GM23248 (cell line): ENCODE measurements around the gene OR5H6. TPM values are rescaled to one million over a fixed set of nuclear protein-coding genes. Genes with fewer than 3 reads are reported as not detected.

Experiments used
- DNase-seq: peaks from one replicate; pipeline ENCODE4 v3.0.0-alpha.2; 2015
- H2AFZ ChIP-seq: fragments of 200-600 bp; sonication (generic); 2 replicates; pipeline ENCODE4 v1.6.1; 2016; ENCODE audit warnings: antibody characterized with exemption
- H3F3A ChIP-seq: fragments of 200-600 bp; sonication (generic); 2 replicates; pipeline ENCODE4 v1.6.1; 2016; ENCODE audit warnings: mild to moderate bottlenecking, antibody characterized with exemption, mixed run types; ENCODE audit not compliant: insufficient read depth
- H3K27ac ChIP-seq: fragments of 200-600 bp; sonication (generic); 2 replicates; pipeline ENCODE4 v1.5.1; 2016; ENCODE audit warnings: mild to moderate bottlenecking
- H3K27me3 ChIP-seq: fragments of 200-600 bp; sonication (generic); replicated peaks from 2 replicates; pipeline ENCODE4 v1.6.1; 2016; ENCODE audit warnings: mild to moderate bottlenecking; ENCODE audit not compliant: insufficient read depth
- H3K36me3 ChIP-seq: fragments of 200-600 bp; sonication (generic); 2 replicates; pipeline ENCODE4 v1.6.1; 2016; ENCODE audit warnings: low read depth, mild to moderate bottlenecking
- H3K4me1 ChIP-seq: fragments of 200-600 bp; sonication (generic); 2 replicates; pipeline ENCODE4 v1.6.1; 2016; ENCODE audit warnings: mild to moderate bottlenecking; ENCODE audit not compliant: insufficient read depth
- H3K4me2 ChIP-seq: fragments of 200-600 bp; sonication (generic); one replicate; pipeline ENCODE4 v1.6.1; 2016; ENCODE audit warnings: mild to moderate bottlenecking; ENCODE audit not compliant: unreplicated experiment
- H3K4me3 ChIP-seq: fragments of 200-600 bp; sonication (generic); 2 replicates; pipeline ENCODE4 v1.5.1; 2016; ENCODE audit warnings: mild to moderate bottlenecking
- H3K79me2 ChIP-seq: fragments of 200-600 bp; sonication (generic); 2 replicates; pipeline ENCODE4 v1.6.1; 2016; ENCODE audit warnings: mild to moderate bottlenecking; ENCODE audit not compliant: insufficient read depth
- H3K9ac ChIP-seq: fragments of 200-600 bp; sonication (generic); 2 replicates; pipeline ENCODE4 v1.6.1; 2016; ENCODE audit warnings: mild to moderate bottlenecking
- H3K9me2 ChIP-seq: fragments of 200-600 bp; sonication (generic); 2 replicates; pipeline ENCODE4 v1.6.1; 2016; ENCODE audit warnings: mixed run types, mild to moderate bottlenecking, moderate library complexity; ENCODE audit not compliant: insufficient read depth
- H3K9me3 ChIP-seq: fragments of 200-600 bp; sonication (generic); one replicate; pipeline ENCODE4 v1.6.1; 2017; ENCODE audit warnings: low read depth
- H4K20me1 ChIP-seq: fragments of 200-600 bp; sonication (generic); 2 replicates; pipeline ENCODE4 v1.6.0; 2016; ENCODE audit not compliant: insufficient read depth
- EZH2 ChIP-seq: fragments of 200-600 bp; sonication (generic); IDR thresholded peaks from 2 replicates; pipeline ENCODE4 v1.6.1; 2018; ENCODE audit warnings: antibody characterized with exemption, mild to moderate bottlenecking; ENCODE audit not compliant: insufficient read depth, poor library complexity, severe bottlenecking
- EZH2phosphoT487 ChIP-seq: fragments of 200-600 bp; sonication (generic); IDR thresholded peaks from 2 replicates; pipeline ENCODE4 v1.6.1; 2018; ENCODE audit warnings: antibody characterized with exemption, moderate library complexity, mild to moderate bottlenecking, low read depth; ENCODE audit not compliant: insufficient read depth
- WGBS, 2 experiments: methylation state at CpG; one replicate each; pipeline ENCODE4 v1.1.6; 2015 to 2017; ENCODE audit warnings: low lambda C conversion rate in 2 of 2, low coverage in 1 of 2; ENCODE audit errors: missing lambda C conversion rate in 2 of 2; 5-methylcytosine and 5-hydroxymethylcytosine counted together
- in situ Hi-C: fragments of 300-500 bp; cut with MboI; formaldehyde crosslinking; loops from 2 replicates; pipeline ENCODE4 v1.15.0; 2020
- polyA plus RNA-seq: library from polyadenylated mRNA; unstranded; fragments of >200 nt; fragmentation: Nextera tagmentation; extraction: Ambion mirVana; gene quantifications from 2 replicates; pipeline ENCODE4 v1.2.1, GENCODE V29; 2016
- total RNA-seq: library from RNA; depleted of rRNA; stranded (reverse); fragments of >200 nt; shearing (Covaris generic); gene quantifications from 2 replicates; pipeline ENCODE4 v1.2.3, GENCODE V29; 2014; rRNA removed

OR5H6 gene
- not detected in 2 replicates for total RNA-seq
- polyA plus RNA-seq, result not detected in 2 replicates

DNA sequence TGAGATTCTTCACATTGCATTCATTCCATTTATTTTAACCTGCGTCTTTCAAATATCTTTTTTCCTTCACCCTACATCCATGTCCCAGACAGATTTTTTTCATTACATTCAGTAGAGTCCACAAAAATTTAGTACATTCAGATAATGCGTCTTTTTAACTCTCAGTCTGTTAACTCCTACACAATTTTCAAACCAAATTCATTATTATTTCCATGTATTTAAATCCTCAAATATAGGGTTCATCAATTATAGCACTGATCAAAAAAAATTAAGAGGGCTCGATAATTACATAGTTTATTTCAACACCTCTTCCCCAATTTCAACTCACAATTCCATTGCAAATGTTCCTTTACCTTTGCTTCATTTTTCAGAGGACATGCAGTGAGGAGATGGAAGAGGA lies at the start of gene OR5H6:
OR5H6 (plus strand) TSS at position 301 of the 400 bp plus-strand sequence; CDS start at position 390, 89 bp downstream.
- Histone ChIP-seq H3K9me2 (no peaks in the 10 kb centered on the region), H3K36me3 (no peaks in the 10 kb centered on the region), H3K27ac (no peak within 1 kb of the TSS), H3K9me3 (no peaks in the 10 kb centered on the region), H3K4me3 (no peak within 1 kb of the TSS), H4K20me1 (no peaks in the 10 kb centered on the region), H2AFZ (no peak within 1 kb of the TSS), H3K4me1 (no peaks in the 10 kb centered on the region), H3K27me3 (no peaks in the 10 kb centered on the region), H3K79me2 (no peaks in the 10 kb centered on the region), H3K9ac (no peak within 1 kb of the TSS), H3K4me2 (no peak within 1 kb of the TSS), H3F3A (no peaks in the 10 kb centered on the region)
- no peak for TF ChIP-seq EZH2phosphoT487
- no peak for TF ChIP-seq EZH2
- in situ Hi-C loops, result no loop called here
- DNase-seq, result no peak
- WGBS, 2 experiments, result 16 to 19% methylated on average over 3 of the region's 3 CpGs

DNA sequence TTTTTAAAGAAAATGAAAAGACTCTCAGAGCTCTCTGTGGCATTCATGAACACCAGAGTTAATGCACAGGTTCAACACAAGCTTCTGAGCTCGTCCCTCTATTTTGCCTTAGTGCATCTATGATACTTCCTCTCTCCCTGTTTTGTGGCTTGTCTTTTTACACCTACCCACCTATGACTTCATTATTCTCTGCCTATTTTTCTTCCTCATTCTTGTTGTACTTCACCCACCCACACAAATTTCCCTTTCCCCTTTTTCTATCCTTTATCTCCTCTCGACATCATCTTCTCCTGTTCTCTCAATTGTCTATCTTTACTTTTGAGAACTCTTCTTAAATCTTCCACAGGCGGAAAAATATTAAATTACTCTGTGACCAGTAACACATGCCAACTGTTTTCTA lies 49.0 kb upstream of the OR5H6 start:
- no peak for TF ChIP-seq EZH2
- no peak for TF ChIP-seq EZH2phosphoT487
- H2AFZ ChIP-seq, result no peak overlapping the region
- H3K36me3 ChIP-seq, result no peaks in the 10 kb centered on the region
- H3K9ac ChIP-seq, result no peak overlapping the region
- H3K4me3 ChIP-seq, result no peak overlapping the region
- DNase-seq, result no peak
- H3K27ac ChIP-seq, result no peak overlapping the region
- H4K20me1 ChIP-seq, result no peaks in the 10 kb centered on the region
- no peaks in the 10 kb centered on the region for H3K27me3 ChIP-seq
- no peaks in the 10 kb centered on the region for H3F3A ChIP-seq
- in situ Hi-C loops, result no loop called here
- H3K9me2 ChIP-seq, result no peaks in the 10 kb centered on the region
- WGBS, 2 experiments, result 16 to 22% methylated on average over 3 of the region's 3 CpGs
- no peaks in the 10 kb centered on the region for H3K4me1 ChIP-seq
- H3K79me2 ChIP-seq, result no peaks in the 10 kb centered on the region
- H3K9me3 ChIP-seq, result no peaks in the 10 kb centered on the region
- no peak overlapping the region for H3K4me2 ChIP-seq

- no peak overlapping the region for H3K27ac ChIP-seq
- no peaks in the 10 kb centered on the region for H3K27me3 ChIP-seq
- no peak overlapping the region for H3K9ac ChIP-seq
- no peaks in the 10 kb centered on the region for H3K4me1 ChIP-seq
- TF ChIP-seq EZH2phosphoT487 (no peak), EZH2 (no peak)
- no peak overlapping the region for H2AFZ ChIP-seq
- 7 to 13% methylated on average over 5 to 6 of the region's 6 CpGs for WGBS, 2 experiments
- no peak overlapping the region for H3K4me3 ChIP-seq
- H4K20me1 ChIP-seq, result no peaks in the 10 kb centered on the region
- in situ Hi-C loops, result no loop called here
- H3K36me3 ChIP-seq, result no peaks in the 10 kb centered on the region
- H3F3A ChIP-seq, result no peaks in the 10 kb centered on the region
- no peaks in the 10 kb centered on the region for H3K9me2 ChIP-seq
- no peak for DNase-seq
- no peaks in the 10 kb centered on the region for H3K79me2 ChIP-seq
- no peaks in the 10 kb centered on the region for H3K9me3 ChIP-seq
- no peak overlapping the region for H3K4me2 ChIP-seq
These were observed 40.0 kb upstream of the OR5H6 start for GRCh38 chr3:98223907-98224672.

DNA sequence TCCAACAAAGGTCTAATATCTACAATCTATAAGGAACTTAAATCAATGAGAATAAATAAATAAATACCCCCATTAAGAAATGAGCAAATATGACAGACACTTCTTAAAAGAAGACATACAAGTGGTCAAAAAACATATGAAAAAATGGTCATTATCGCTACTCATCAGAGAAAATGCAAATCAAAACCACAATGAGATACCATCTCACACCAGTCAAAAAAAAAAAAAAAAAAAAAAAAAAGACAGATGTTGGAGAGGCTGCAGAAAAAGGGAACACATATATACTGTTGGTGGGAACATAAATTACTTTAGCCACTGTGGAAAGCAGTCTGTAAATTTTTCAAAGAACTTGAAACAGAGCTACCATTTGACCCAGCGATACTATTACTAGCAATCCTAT lies 31.6 kb upstream of the OR5H6 start:
- Histone ChIP-seq H3K79me2 (no peaks in the 10 kb centered on the region), H3K27ac (no peak overlapping the region), H4K20me1 (no peaks in the 10 kb centered on the region), H2AFZ (no peak overlapping the region), H3K4me1 (no peaks in the 10 kb centered on the region), H3K4me3 (no peak overlapping the region), H3K9ac (no peak overlapping the region), H3K27me3 (no peaks in the 10 kb centered on the region), H3K36me3 (no peaks in the 10 kb centered on the region), H3K9me2 (no peaks in the 10 kb centered on the region), H3F3A (no peaks in the 10 kb centered on the region), H3K4me2 (no peak overlapping the region), H3K9me3 (no peaks in the 10 kb centered on the region)
- DNase-seq, result no peak
- WGBS, 2 experiments, result 38 to 39% methylated on average over 2 of the region's 2 CpGs
- TF ChIP-seq EZH2phosphoT487 (no peak), EZH2 (no peak)
- in situ Hi-C loops, result no loop called here

DNA sequence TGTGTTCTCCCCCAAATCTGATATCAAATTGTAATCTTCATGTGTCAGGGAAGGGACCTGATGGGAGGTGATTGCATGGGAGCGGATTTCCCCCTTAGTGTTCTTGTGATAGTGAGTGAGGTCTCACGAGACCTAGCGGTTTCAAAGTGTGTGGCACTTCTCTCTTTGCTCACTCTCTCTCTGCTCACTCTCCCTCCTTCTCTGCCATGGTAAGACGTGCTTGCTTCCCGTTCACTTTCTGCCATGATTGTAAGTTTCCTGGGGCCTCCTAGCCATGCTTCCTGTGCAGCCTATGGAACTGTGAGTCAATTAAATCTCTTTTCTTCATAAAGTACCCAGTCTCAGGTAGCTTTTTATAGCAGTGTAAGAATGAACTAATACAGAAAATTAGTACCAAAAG lies 30.6 kb upstream of the OR5H6 start:
- H3K4me3 ChIP-seq, result no peak overlapping the region
- WGBS, 2 experiments, result 20 to 21% methylated on average over 5 of the region's 5 CpGs
- H3K9me2 ChIP-seq, result no peaks in the 10 kb centered on the region
- DNase-seq, result no peak
- no peaks in the 10 kb centered on the region for H3F3A ChIP-seq
- TF ChIP-seq EZH2 (no peak), EZH2phosphoT487 (no peak)
- H2AFZ ChIP-seq, result no peak overlapping the region
- H3K9me3 ChIP-seq, result no peaks in the 10 kb centered on the region
- no peak overlapping the region for H3K27ac ChIP-seq
- no peaks in the 10 kb centered on the region for H3K27me3 ChIP-seq
- in situ Hi-C loops, result no loop called here
- no peak overlapping the region for H3K4me2 ChIP-seq
- H3K4me1 ChIP-seq, result no peaks in the 10 kb centered on the region
- no peaks in the 10 kb centered on the region for H4K20me1 ChIP-seq
- no peak overlapping the region for H3K9ac ChIP-seq
- no peaks in the 10 kb centered on the region for H3K79me2 ChIP-seq
- no peaks in the 10 kb centered on the region for H3K36me3 ChIP-seq
